ENCODE data around the gene MRPL21.
"Not testable (repeated sequence)": the region's sequence is repeated elsewhere in the genome, so short reads cannot be mapped to it uniquely, and the experiment has no call there.

Gene MRPL21

DNA sequence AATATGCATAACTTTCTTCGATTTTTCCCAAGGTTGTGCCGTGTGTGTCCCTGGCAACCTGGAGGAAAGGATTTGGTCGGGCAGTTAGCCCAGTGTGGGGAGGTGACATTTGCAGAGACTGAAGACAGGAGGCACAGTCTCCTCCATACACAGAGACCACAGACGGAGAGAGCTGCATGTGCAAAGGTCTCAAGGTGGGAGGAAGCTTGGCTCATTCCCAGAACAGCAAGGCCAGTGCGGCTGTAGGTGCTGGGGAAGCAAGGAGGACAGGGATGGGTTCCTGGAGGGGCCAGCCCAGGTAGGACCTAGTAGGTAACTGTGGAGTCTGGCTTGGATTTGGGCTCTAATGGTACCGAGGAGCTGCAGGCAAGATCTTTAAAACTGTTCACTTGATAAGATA is 41.2 kb downstream of the MRPL21 start:
- no peak for DNase-seq
- Histone ChIP-seq H4K91ac (ENCODE audit: low read depth, low read length) (no peak overlapping the region), H3K18ac (ENCODE audit: low read length) (no peak overlapping the region), H3K4ac (ENCODE audit: low read depth, low read length) (no peak overlapping the region), H3K4me1 (ENCODE audit: control insufficient read depth in 1 of 2, insufficient read depth in 2 of 2, low read length in 2 of 2) (no peaks in the 10 kb centered on the region), H3K4me2 (ENCODE audit: low read length) (no peak overlapping the region), H3K9me3 (ENCODE audit: insufficient read depth, low read depth, low read length) (peaks cover 9% of the 10 kb centered on the region), H2AK5ac (ENCODE audit: low read length) (no peak overlapping the region), H2BK12ac (ENCODE audit: low read length) (no peak overlapping the region), H3K4me3 (ENCODE audit: low read depth, low read length) (no peak overlapping the region), H3K14ac (ENCODE audit: low read length) (no peak overlapping the region), H3K79me2 (ENCODE audit: control insufficient read depth, insufficient read depth, low read length, poor library complexity) (no peaks in the 10 kb centered on the region), H4K8ac (ENCODE audit: low read depth, low read length) (no peak overlapping the region), H3K79me1 (ENCODE audit: low read length) (no peaks in the 10 kb centered on the region), H2AFZ (ENCODE audit: insufficient read depth, low read length, poor library complexity) (no peak overlapping the region), H3K27ac (ENCODE audit: low read depth, low read length) (no peak overlapping the region), H3K9ac (ENCODE audit: low read length) (no peak overlapping the region), H3K36me3 (ENCODE audit: control insufficient read depth in 1 of 2, insufficient read depth in 2 of 2, low read length in 2 of 2) (no peaks in the 10 kb centered on the region), H4K12ac (ENCODE audit: low read depth, low read length) (no peak overlapping the region), H3K23ac (ENCODE audit: low read length) (no peak overlapping the region), H3K27me3 (ENCODE audit: insufficient read depth, low read length) (no peaks in the 10 kb centered on the region), H2BK120ac (ENCODE audit: insufficient read depth, low read length, poor library complexity) (no peak overlapping the region), H2BK5ac (ENCODE audit: low read depth, low read length, poor library complexity) (no peak overlapping the region)
- WGBS (ENCODE audit: extremely low coverage, insufficient coverage, insufficient read length), result no CpG with 5 or more reads among the region's 6 CpGs

DNA sequence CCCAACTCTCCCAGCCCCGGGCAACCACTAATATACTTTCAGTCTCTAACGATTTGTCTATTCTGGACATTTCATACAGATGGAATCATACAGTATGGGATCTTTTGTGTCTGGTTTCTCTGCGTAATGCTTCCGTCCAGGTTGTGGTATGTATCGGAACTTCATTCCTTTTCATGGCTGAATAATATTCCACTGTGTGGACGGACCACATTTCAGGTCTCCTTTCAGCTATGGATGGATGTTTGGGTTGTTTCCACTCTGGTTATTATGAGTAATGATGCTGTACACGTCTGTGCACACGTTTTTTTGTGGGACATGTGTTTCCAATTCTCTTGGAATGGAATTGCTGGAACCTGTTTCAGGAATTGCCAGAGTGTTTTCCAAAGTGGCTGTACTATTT is 44.5 kb downstream of the MRPL21 start:
- H3K4me2 ChIP-seq (ENCODE audit: low read length), result no peak overlapping the region
- no peak overlapping the region for H3K4me3 ChIP-seq (ENCODE audit: low read depth, low read length)
- no peak overlapping the region for H3K27ac ChIP-seq (ENCODE audit: low read depth, low read length)
- H4K8ac ChIP-seq (ENCODE audit: low read depth, low read length), result no peak overlapping the region
- H3K27me3 ChIP-seq (ENCODE audit: insufficient read depth, low read length), result peaks cover 8% of the 10 kb centered on the region
- no peaks in the 10 kb centered on the region for H3K36me3 ChIP-seq (ENCODE audit: control insufficient read depth in 1 of 2, insufficient read depth in 2 of 2, low read length in 2 of 2)
- H3K9me3 ChIP-seq (ENCODE audit: insufficient read depth, low read depth, low read length), result peaks cover 7% of the 10 kb centered on the region
- H2BK5ac ChIP-seq (ENCODE audit: low read depth, low read length, poor library complexity), result no peak overlapping the region
- H2AK5ac ChIP-seq (ENCODE audit: low read length), result no peak overlapping the region
- no peaks in the 10 kb centered on the region for H3K79me1 ChIP-seq (ENCODE audit: low read length)
- no peak overlapping the region for H2AFZ ChIP-seq (ENCODE audit: insufficient read depth, low read length, poor library complexity)
- H3K18ac ChIP-seq (ENCODE audit: low read length), result no peak overlapping the region
- no peak overlapping the region for H4K12ac ChIP-seq (ENCODE audit: low read depth, low read length)
- WGBS (ENCODE audit: extremely low coverage, insufficient coverage, insufficient read length), result no CpG with 5 or more reads among the region's 8 CpGs
- no peak overlapping the region for H2BK12ac ChIP-seq (ENCODE audit: low read length)
- no peak overlapping the region for H3K4ac ChIP-seq (ENCODE audit: low read depth, low read length)
- H3K4me1 ChIP-seq (ENCODE audit: control insufficient read depth in 1 of 2, insufficient read depth in 2 of 2, low read length in 2 of 2), result peaks cover 3 to 7% of the 10 kb centered on the region in 2 experiments
- no peak overlapping the region for H2BK120ac ChIP-seq (ENCODE audit: insufficient read depth, low read length, poor library complexity)
- H4K91ac ChIP-seq (ENCODE audit: low read depth, low read length), result no peak overlapping the region
- H3K79me2 ChIP-seq (ENCODE audit: control insufficient read depth, insufficient read depth, low read length, poor library complexity), result no peaks in the 10 kb centered on the region
- no peak overlapping the region for H3K9ac ChIP-seq (ENCODE audit: low read length)
- peak; percentile 83 to 97 for DNase-seq
- H3K14ac ChIP-seq (ENCODE audit: low read length), result no peak overlapping the region
- H3K23ac ChIP-seq (ENCODE audit: low read length), result no peak overlapping the region

DNA sequence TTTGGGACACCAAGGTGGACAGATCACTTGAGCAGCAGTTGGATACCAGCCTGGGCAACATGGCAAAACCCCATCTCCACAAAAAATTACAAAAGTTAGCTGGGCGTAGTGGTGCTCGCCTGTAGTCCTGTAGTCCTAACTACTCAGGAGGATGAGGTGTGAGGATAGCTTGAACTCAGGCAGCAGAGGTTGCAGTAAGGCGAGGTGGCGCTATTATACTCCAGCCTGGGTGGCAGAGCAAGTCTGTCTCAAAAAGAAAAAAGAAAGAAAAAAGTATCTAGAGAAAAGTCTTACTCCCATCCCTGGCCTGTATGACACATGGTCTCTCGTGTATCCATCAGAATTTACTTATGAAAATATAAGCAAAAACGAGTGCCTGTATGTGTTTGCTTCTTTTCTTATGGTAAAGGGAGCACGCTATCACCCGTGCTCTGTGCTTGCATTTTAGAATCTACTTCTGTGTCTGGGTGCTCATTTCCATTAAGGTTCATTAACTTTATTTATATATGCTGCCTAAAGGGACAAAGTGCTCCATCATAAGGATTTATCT is 46.5 kb downstream of the MRPL21 start:
- no peak overlapping the region for H2AFZ ChIP-seq (ENCODE audit: insufficient read depth, low read length, poor library complexity)
- no peak overlapping the region for H2BK120ac ChIP-seq (ENCODE audit: insufficient read depth, low read length, poor library complexity)
- H2AK5ac ChIP-seq (ENCODE audit: low read length), result no peak overlapping the region
- H3K4me3 ChIP-seq (ENCODE audit: low read depth, low read length), result no peak overlapping the region
- H3K23ac ChIP-seq (ENCODE audit: low read length), result no peak overlapping the region
- no peaks in the 10 kb centered on the region for H3K79me2 ChIP-seq (ENCODE audit: control insufficient read depth, insufficient read depth, low read length, poor library complexity)
- no peak overlapping the region for H3K14ac ChIP-seq (ENCODE audit: low read length)
- peaks cover 3 to 7% of the 10 kb centered on the region in 2 experiments for H3K4me1 ChIP-seq (ENCODE audit: control insufficient read depth in 1 of 2, insufficient read depth in 2 of 2, low read length in 2 of 2)
- H4K12ac ChIP-seq (ENCODE audit: low read depth, low read length), result no peak overlapping the region
- H3K4ac ChIP-seq (ENCODE audit: low read depth, low read length), result no peak overlapping the region
- H3K18ac ChIP-seq (ENCODE audit: low read length), result no peak overlapping the region
- no peak overlapping the region for H3K9ac ChIP-seq (ENCODE audit: low read length)
- DNase-seq, result no peak
- no peak overlapping the region for H3K4me2 ChIP-seq (ENCODE audit: low read length)
- H4K91ac ChIP-seq (ENCODE audit: low read depth, low read length), result no peak overlapping the region
- H3K9me3 ChIP-seq (ENCODE audit: insufficient read depth, low read depth, low read length), result no peaks in the 10 kb centered on the region
- no peak overlapping the region for H2BK5ac ChIP-seq (ENCODE audit: low read depth, low read length, poor library complexity)
- no peak overlapping the region for H2BK12ac ChIP-seq (ENCODE audit: low read length)
- no peak overlapping the region for H3K27ac ChIP-seq (ENCODE audit: low read depth, low read length)
- WGBS (ENCODE audit: extremely low coverage, insufficient coverage, insufficient read length), result no CpG with 5 or more reads among the region's 8 CpGs
- no peak overlapping the region for H4K8ac ChIP-seq (ENCODE audit: low read depth, low read length)
- no peaks in the 10 kb centered on the region for H3K36me3 ChIP-seq (ENCODE audit: control insufficient read depth in 1 of 2, insufficient read depth in 2 of 2, low read length in 2 of 2)
- peaks cover 12% of the 10 kb centered on the region for H3K27me3 ChIP-seq (ENCODE audit: insufficient read depth, low read length)
- no peaks in the 10 kb centered on the region for H3K79me1 ChIP-seq (ENCODE audit: low read length)

DNA sequence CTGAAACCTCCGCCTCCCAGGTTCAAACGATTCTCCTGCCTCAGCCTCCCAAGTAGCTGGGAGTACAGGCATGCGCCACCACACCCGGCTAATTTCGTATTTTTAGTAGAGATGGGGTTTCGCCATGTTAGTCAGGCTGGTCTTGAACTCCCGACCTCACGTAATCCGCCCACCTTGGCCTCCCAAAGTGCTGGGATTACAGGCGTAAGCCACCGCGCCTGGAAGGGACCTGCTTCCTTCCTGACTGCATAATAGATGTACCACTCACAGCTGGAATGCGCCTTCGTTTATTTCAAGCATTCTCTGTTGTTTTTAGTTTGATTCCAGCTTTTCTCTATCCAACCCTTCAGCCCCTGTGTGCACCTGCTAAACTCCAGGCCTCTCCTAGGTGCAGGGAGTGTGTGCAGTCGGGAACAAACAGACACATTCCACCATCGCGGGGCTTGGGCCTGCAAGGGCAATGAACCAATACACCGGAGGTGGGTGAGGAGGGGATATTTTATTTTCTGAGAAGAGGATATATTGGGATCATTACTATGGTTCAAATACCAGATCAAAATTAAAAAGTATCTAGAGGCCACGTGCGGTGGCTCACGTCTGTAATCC is 47.1 kb downstream of the MRPL21 start:
- not testable (repeated sequence) for H3K9me3 ChIP-seq (ENCODE audit: insufficient read depth, low read depth, low read length); H3K4me3 ChIP-seq (ENCODE audit: low read depth, low read length); H4K12ac ChIP-seq (ENCODE audit: low read depth, low read length); H3K79me2 ChIP-seq (ENCODE audit: control insufficient read depth, insufficient read depth, low read length, poor library complexity); H2BK12ac ChIP-seq (ENCODE audit: low read length); H3K23ac ChIP-seq (ENCODE audit: low read length); H3K9ac ChIP-seq (ENCODE audit: low read length); H4K91ac ChIP-seq (ENCODE audit: low read depth, low read length); H2AK5ac ChIP-seq (ENCODE audit: low read length); H3K14ac ChIP-seq (ENCODE audit: low read length); H2BK120ac ChIP-seq (ENCODE audit: insufficient read depth, low read length, poor library complexity); DNase-seq; H3K4ac ChIP-seq (ENCODE audit: low read depth, low read length); H3K4me1 ChIP-seq (ENCODE audit: control insufficient read depth in 1 of 2, insufficient read depth in 2 of 2, low read length in 2 of 2); H2AFZ ChIP-seq (ENCODE audit: insufficient read depth, low read length, poor library complexity); H3K79me1 ChIP-seq (ENCODE audit: low read length); H3K4me2 ChIP-seq (ENCODE audit: low read length); H2BK5ac ChIP-seq (ENCODE audit: low read depth, low read length, poor library complexity); H4K8ac ChIP-seq (ENCODE audit: low read depth, low read length); H3K18ac ChIP-seq (ENCODE audit: low read length); H3K27ac ChIP-seq (ENCODE audit: low read depth, low read length); H3K36me3 ChIP-seq (ENCODE audit: control insufficient read depth in 1 of 2, insufficient read depth in 2 of 2, low read length in 2 of 2)
- peaks cover 12% of the 10 kb centered on the region for H3K27me3 ChIP-seq (ENCODE audit: insufficient read depth, low read length)
- WGBS (ENCODE audit: extremely low coverage, insufficient coverage, insufficient read length), result no CpG with 5 or more reads among the region's 21 CpGs

Data from trophoblast cell (in vitro differentiated cells and primary cell).